ENCODE measurements around the gene LAMB4.

DNA sequence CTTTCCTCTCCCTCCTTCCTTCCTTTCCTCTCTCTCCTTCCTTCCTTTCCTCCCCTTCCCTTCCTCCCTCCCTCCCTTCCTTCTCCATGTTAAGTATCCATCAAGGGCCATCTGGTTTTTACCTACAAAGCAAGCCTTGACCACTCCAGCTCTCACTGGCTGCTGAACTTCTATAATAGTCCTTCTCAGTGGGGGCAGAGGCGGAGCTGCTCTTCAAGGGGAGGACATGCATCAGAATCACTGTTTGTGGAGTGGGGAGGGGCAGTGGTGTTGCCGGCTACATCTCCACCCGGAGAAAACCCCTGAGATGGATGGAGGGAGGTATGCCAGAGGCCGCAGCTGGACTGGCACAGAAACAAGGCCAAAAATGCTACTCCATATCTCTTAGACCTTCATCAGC is 153.1 kb downstream of the LAMB4 start:
- TF ChIP-seq, protein P1, sequence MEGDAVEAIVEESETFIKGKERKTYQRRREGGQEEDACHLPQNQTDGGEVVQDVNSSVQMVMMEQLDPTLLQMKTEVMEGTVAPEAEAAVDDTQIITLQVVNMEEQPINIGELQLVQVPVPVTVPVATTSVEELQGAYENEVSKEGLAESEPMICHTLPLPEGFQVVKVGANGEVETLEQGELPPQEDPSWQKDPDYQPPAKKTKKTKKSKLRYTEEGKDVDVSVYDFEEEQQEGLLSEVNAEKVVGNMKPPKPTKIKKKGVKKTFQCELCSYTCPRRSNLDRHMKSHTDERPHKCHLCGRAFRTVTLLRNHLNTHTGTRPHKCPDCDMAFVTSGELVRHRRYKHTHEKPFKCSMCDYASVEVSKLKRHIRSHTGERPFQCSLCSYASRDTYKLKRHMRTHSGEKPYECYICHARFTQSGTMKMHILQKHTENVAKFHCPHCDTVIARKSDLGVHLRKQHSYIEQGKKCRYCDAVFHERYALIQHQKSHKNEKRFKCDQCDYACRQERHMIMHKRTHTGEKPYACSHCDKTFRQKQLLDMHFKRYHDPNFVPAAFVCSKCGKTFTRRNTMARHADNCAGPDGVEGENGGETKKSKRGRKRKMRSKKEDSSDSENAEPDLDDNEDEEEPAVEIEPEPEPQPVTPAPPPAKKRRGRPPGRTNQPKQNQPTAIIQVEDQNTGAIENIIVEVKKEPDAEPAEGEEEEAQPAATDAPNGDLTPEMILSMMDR (IDR thresholded peaks at IDR 0.05; ENCODE audit: control extremely low read depth in 1 of 3, insufficient read depth in 1 of 3, low read depth in 1 of 3, low read length in 3 of 3): no peak
- TF ChIP-seq CHD2 (IDR thresholded peaks at IDR 0.05; ENCODE audit: low read length) (no peak), JUND (IDR thresholded peaks at IDR 0.05; ENCODE audit: low read length) (no peak), KDM1A (IDR thresholded peaks at IDR 0.05; ENCODE audit: borderline replicate concordance, low read length) (no peak), GTF2F1 (IDR thresholded peaks at IDR 0.05; ENCODE audit: borderline replicate concordance, low read depth, low read length) (no peak), EP300 (IDR thresholded peaks at IDR 0.05; ENCODE audit: borderline replicate concordance in 1 of 2, low read depth in 2 of 2, low read length in 2 of 2) (no peak), RBBP5 (IDR thresholded peaks at IDR 0.05; ENCODE audit: borderline replicate concordance, low read depth, low read length) (no peak), CBX8 (IDR thresholded peaks at IDR 0.05; ENCODE audit: borderline replicate concordance, low read depth, low read length) (no peak)
- TF ChIP-seq, protein P2, sequence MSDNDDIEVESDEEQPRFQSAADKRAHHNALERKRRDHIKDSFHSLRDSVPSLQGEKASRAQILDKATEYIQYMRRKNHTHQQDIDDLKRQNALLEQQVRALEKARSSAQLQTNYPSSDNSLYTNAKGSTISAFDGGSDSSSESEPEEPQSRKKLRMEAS (IDR thresholded peaks at IDR 0.05): no peak

Data from H1 (cell line).